Subcutaneous adipose tissue (tissue), 4 donors: Measurements from ENCODE around the gene SLC35A4. TPM values are rescaled to one million over a fixed set of nuclear protein-coding genes. Genes with fewer than 3 reads are reported as not detected.

ENCODE experiments used
- total RNA-seq, 4 donors: library from RNA; depleted of rRNA; stranded (reverse); fragments of >200 nt; gene quantifications; one replicate each; pipeline ENCODE4 v1.1.0, GENCODE V29; 2016
- TF ChIP-seq, protein P1 (sequence below): fragments of 450-650 bp; IDR thresholded peaks from one replicate; pipeline ENCODE4 v1.5.1; 2016; ENCODE audit warnings: low read depth, mild to moderate bottlenecking, control low read depth, antibody characterized with exemption, moderate library complexity

Gene SLC35A4
- total RNA-seq, 4 donors from 2014 or later, result 21.1 to 32.2 (median 25.4) TPM

DNA sequence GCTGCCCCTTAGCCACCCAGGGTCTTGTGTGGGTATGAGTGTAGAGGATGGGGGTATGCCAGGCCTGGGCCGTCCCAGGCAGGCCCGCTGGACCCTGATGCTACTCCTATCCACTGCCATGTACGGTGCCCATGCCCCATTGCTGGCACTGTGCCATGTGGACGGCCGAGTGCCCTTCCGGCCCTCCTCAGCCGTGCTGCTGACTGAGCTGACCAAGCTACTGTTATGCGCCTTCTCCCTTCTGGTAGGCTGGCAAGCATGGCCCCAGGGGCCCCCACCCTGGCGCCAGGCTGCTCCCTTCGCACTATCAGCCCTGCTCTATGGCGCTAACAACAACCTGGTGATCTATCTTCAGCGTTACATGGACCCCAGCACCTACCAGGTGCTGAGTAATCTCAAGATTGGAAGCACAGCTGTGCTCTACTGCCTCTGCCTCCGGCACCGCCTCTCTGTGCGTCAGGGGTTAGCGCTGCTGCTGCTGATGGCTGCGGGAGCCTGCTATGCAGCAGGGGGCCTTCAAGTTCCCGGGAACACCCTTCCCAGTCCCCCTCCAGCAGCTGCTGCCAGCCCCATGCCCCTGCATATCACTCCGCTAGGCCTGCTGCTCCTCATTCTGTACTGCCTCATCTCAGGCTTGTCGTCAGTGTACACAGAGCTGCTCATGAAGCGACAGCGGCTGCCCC, 2.6 kb downstream of the SLC35A4 start:
- TF ChIP-seq, protein P1, sequence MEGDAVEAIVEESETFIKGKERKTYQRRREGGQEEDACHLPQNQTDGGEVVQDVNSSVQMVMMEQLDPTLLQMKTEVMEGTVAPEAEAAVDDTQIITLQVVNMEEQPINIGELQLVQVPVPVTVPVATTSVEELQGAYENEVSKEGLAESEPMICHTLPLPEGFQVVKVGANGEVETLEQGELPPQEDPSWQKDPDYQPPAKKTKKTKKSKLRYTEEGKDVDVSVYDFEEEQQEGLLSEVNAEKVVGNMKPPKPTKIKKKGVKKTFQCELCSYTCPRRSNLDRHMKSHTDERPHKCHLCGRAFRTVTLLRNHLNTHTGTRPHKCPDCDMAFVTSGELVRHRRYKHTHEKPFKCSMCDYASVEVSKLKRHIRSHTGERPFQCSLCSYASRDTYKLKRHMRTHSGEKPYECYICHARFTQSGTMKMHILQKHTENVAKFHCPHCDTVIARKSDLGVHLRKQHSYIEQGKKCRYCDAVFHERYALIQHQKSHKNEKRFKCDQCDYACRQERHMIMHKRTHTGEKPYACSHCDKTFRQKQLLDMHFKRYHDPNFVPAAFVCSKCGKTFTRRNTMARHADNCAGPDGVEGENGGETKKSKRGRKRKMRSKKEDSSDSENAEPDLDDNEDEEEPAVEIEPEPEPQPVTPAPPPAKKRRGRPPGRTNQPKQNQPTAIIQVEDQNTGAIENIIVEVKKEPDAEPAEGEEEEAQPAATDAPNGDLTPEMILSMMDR, result no peak

DNA sequence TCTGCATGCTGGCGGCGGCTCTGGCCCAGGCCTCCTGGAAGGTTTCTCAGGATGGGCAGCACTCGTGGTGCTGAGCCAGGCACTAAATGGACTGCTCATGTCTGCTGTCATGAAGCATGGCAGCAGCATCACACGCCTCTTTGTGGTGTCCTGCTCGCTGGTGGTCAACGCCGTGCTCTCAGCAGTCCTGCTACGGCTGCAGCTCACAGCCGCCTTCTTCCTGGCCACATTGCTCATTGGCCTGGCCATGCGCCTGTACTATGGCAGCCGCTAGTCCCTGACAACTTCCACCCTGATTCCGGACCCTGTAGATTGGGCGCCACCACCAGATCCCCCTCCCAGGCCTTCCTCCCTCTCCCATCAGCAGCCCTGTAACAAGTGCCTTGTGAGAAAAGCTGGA, 3.2 kb downstream of the SLC35A4 start:
- TF ChIP-seq, protein P1, result no peak

DNA sequence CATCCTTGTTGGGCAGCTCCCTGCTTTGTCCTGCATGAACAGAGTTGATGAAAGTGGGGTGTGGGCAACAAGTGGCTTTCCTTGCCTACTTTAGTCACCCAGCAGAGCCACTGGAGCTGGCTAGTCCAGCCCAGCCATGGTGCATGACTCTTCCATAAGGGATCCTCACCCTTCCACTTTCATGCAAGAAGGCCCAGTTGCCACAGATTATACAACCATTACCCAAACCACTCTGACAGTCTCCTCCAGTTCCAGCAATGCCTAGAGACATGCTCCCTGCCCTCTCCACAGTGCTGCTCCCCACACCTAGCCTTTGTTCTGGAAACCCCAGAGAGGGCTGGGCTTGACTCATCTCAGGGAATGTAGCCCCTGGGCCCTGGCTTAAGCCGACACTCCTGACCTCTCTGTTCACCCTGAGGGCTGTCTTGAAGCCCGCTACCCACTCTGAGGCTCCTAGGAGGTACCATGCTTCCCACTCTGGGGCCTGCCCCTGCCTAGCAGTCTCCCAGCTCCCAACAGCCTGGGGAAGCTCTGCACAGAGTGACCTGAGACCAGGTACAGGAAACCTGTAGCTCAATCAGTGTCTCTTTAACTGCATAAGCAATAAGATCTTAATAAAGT, 3.9 kb downstream of the SLC35A4 start:
- TF ChIP-seq, protein P1, result no peak

DNA sequence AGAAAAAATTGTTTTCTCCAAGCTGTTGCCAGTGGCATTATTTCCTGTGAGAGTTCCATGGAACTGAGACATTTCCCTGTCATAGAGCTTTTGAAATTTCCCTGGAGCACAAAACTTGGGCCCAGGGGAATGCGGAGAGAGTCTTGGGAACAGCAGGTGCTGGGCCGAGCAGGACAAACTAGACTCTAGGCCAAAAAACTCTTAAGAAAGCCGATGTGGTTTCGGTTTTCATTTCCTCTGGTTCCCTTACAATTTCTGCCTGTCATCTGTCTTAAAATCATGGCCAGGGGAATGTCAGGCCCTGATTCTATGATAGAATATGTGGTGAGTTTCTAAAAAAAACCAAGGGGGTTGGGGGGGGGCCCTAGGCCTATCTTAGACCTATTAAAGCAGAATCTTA, 4.6 kb downstream of the SLC35A4 start:
- TF ChIP-seq, protein P1, result no peak

DNA sequence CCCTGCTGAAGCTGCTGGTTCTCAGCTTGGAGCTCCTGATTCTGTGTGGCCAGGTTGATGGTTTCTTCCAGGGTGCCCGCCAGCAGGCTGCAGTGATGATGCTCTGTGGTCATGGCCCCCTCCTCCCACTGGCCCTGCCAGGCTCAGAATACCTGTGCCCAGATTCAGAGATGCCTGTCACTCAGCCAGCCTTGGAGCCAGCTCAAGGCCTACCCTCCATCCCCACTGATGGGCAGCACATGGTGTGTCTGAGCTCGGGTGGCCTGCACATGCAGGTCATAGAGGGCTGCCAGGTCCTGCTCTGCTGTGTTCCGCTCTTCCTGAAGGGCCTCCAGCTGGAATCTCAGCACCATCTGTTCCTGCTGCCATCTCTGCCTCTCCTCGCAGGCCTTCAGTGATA, 5.4 kb downstream of the SLC35A4 start:
- TF ChIP-seq, protein P1, result no peak

DNA sequence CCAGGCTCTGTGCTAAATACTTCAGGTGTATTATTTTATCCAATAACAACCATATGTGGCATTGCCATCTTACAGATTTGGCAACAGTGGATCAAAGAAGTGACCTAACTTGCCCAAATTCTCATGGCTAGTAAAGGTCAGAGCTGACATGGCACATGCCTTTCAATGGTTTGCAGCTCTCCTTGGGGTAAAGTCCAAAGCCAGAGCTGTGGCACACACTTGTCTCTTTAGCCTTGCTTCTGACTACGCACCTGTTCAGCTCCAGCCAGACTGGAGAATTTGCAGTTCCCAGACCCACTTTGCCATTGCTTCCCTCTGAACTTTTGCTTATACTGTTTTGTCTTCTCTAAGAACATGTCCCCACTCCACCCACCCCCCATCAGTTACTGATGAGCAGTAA, 5.9 kb downstream of the SLC35A4 start:
- TF ChIP-seq, protein P1, result no peak

DNA sequence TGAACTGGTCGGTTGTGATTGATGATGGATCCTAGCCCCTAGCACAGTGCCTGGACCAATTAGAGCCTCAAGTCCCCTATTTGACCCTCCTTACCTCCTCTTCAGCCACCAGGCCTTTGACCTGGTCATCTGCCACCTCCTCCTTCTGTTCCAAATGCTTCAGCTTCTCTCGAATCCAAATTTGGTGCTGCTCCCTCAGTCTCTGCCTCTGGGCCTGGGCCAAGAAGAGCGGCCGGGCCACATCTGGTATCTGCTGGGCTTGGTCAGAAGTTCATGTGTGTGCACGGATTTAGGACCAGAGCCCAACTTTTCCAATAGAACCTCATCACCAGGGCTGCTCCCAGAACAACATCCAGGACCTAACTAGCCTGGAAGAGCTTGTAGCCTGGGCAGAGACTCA, 6.5 kb downstream of the SLC35A4 start:
- TF ChIP-seq, protein P1, result no peak
